Activated naive CD4-positive, alpha-beta T cell treated with anti-CD3 and anti-CD28 coated beads for 36 hours (primary cell): ENCODE measurements around the gene FGF4. TPM values are rescaled to one million over a fixed set of nuclear protein-coding genes. Genes with fewer than 3 reads are reported as not detected.

ENCODE experiments used
- CTCF ChIA-PET: fragments of 350-600 bp; sonication (Branson Sonifier 250); formaldehyde crosslinking; loops from one replicate; lab custom pipeline; 2021; ENCODE audit warnings: antibody characterized with exemption; lab: Charles Lee
- DNase-seq: peaks from one replicate; pipeline ENCODE4 v3.0.0-alpha.2; 2020
- H3K27ac Mint-ChIP-seq: one replicate; pipeline ENCODE4 v1.8.0; 2021; ENCODE audit warnings: mild to moderate bottlenecking, mixed read lengths
- H3K27me3 Mint-ChIP-seq: one replicate; pipeline ENCODE4 v1.8.0; 2021; ENCODE audit warnings: low read depth, mixed read lengths
- H3K36me3 Mint-ChIP-seq: one replicate; pipeline ENCODE4 v1.8.0; 2021; ENCODE audit warnings: low read depth, mixed read lengths
- H3K4me1 Mint-ChIP-seq: one replicate; pipeline ENCODE4 v1.8.0; 2021; ENCODE audit warnings: low read depth, mixed read lengths
- H3K4me3 Mint-ChIP-seq: one replicate; pipeline ENCODE4 v1.8.0; 2021; ENCODE audit warnings: mild to moderate bottlenecking, moderate library complexity, mixed read lengths
- H3K9me3 Mint-ChIP-seq: one replicate; pipeline ENCODE4 v1.8.0; 2021; ENCODE audit warnings: mixed read lengths
- intact Hi-C: fragments of 100-400 bp; cut with micrococcal nuclease; formaldehyde crosslinking; loops from one replicate; pipeline ENCODE4 v1.15.1; 2023
- total RNA-seq, 2 experiments: library from RNA; stranded (reverse); gene quantifications; one replicate each; pipeline ENCODE4 v1.2.3, GENCODE V29; 2021

Gene FGF4
- total RNA-seq, 2 experiments from 2014 or later: not detected

- Mint-ChIP-seq H3K9me3 (no peaks in the 10 kb centered on the region), H3K4me3 (no peak overlapping the region), H3K27ac (no peak overlapping the region), H3K36me3 (no peaks in the 10 kb centered on the region), H3K4me1 (no peaks in the 10 kb centered on the region), H3K27me3 (peaks cover 17% of the 10 kb centered on the region)
- intact Hi-C loops: no loop called here
- CTCF ChIA-PET: no interaction called here
- no peak for DNase-seq
Observed at GRCh38 chr11:69814902-69815301, 39.8 kb upstream of the FGF4 start.

GRCh38 chr11:69814411-69814810, 39.3 kb upstream of the FGF4 start:
- DNase-seq: no peak
- Mint-ChIP-seq H3K9me3 (no peaks in the 10 kb centered on the region), H3K4me1 (no peaks in the 10 kb centered on the region), H3K36me3 (no peaks in the 10 kb centered on the region), H3K27me3 (peaks cover 14% of the 10 kb centered on the region), H3K4me3 (no peak overlapping the region), H3K27ac (no peak overlapping the region)
- CTCF ChIA-PET: no interaction called here
- intact Hi-C loops: no loop called here

DNA sequence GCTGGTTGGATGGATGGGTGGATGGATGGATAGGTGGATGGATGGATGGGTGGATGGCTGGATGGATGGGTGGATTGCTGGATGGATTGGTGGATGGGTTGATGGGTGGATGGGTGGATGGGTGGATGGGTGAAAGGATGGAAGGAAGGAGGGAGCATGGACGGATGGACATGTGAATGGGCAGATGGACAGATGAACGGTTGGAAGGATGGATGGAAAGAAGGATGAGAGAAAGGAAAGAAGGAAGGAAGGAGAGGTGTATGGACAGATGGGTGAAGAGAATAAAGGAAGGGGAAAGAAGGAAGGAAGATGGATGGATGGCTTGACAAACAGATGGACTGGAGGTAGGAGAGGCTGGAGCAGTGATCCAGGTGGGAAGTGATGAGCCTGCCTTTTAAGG, 38.7 kb upstream of the FGF4 start:
- CTCF ChIA-PET: no interaction called here
- DNase-seq: no peak
- Mint-ChIP-seq H3K4me1 (no peaks in the 10 kb centered on the region), H3K27ac (no peak overlapping the region), H3K9me3 (no peaks in the 10 kb centered on the region), H3K36me3 (no peaks in the 10 kb centered on the region), H3K4me3 (no peak overlapping the region), H3K27me3 (peaks cover 14% of the 10 kb centered on the region)
- intact Hi-C loops: no loop called here

- DNase-seq: no peak
- intact Hi-C loops: no loop called here
- Mint-ChIP-seq H3K4me1 (no peaks in the 10 kb centered on the region), H3K27me3 (peaks cover 16% of the 10 kb centered on the region), H3K36me3 (no peaks in the 10 kb centered on the region), H3K9me3 (no peaks in the 10 kb centered on the region), H3K4me3 (no peak overlapping the region), H3K27ac (no peak overlapping the region)
- CTCF ChIA-PET: no interaction called here
Observed at GRCh38 chr11:69812946-69813345, 37.8 kb upstream of the FGF4 start.

GRCh38 chr11:69812256-69812655, 37.1 kb upstream of the FGF4 start:
- Mint-ChIP-seq H3K27me3 (peaks cover 16% of the 10 kb centered on the region), H3K27ac (no peak overlapping the region), H3K36me3 (no peaks in the 10 kb centered on the region), H3K9me3 (no peaks in the 10 kb centered on the region), H3K4me1 (no peaks in the 10 kb centered on the region), H3K4me3 (no peak overlapping the region)
- no peak for DNase-seq
- intact Hi-C loops: no loop called here
- CTCF ChIA-PET: no interaction called here

- intact Hi-C loops: no loop called here
- Mint-ChIP-seq H3K4me1 (no peaks in the 10 kb centered on the region), H3K4me3 (no peak overlapping the region), H3K36me3 (no peaks in the 10 kb centered on the region), H3K27ac (no peak overlapping the region), H3K9me3 (no peaks in the 10 kb centered on the region), H3K27me3 (peaks cover 11% of the 10 kb centered on the region)
- no peak for DNase-seq
- CTCF ChIA-PET: no interaction called here
Observed at GRCh38 chr11:69811431-69811830, 36.3 kb upstream of the FGF4 start.

DNA sequence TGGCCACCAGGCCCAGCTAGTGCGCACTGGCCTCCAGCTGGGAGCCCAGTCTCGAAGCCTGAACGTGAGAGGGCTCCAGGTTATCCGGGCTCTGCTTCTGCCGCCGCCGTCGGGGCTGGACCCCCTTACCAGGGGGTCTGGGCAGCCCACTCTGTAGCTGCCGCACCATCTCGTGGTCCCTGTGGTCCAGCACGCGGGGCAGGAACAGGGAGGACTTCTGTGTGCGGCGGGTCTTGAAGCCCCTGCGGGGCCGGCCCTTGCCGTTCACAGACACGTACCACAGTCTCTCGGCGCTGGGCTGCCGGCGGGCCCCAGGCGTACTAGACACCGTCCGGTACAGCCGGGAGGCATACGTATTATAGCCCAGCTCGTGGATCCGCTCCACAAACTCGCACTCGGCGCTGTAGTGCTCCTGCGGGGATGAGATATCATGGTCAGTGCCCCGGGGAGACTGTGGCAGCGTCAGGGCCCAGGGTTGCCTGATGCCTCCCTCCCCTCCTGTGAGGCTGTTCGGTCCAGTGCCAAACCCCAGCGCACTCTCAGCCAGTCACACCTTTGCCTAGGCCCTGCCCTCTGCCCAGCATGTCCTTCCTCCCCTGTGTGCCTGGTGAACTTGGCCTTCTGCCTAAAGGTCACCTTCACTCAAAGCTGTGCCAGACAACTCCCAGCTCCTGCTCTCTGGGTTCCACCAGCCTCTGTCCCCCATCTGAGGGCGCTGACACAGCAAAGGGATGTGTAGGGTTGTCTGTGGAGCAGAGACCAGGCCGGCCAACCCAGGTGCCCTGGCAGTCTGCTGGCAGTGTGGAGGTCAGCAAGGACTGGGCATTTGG, 35.4 kb upstream of the FGF4 start:
- DNase-seq: no peak
- CTCF ChIA-PET: no interaction called here
- no peaks in the 10 kb centered on the region for H3K36me3 Mint-ChIP-seq
- H3K4me1 Mint-ChIP-seq: no peaks in the 10 kb centered on the region
- intact Hi-C loops: no loop called here
- H3K27ac Mint-ChIP-seq: no peak overlapping the region
- H3K4me3 Mint-ChIP-seq: no peak overlapping the region
- peaks cover 7% of the 10 kb centered on the region for H3K27me3 Mint-ChIP-seq
- H3K9me3 Mint-ChIP-seq: no peaks in the 10 kb centered on the region

DNA sequence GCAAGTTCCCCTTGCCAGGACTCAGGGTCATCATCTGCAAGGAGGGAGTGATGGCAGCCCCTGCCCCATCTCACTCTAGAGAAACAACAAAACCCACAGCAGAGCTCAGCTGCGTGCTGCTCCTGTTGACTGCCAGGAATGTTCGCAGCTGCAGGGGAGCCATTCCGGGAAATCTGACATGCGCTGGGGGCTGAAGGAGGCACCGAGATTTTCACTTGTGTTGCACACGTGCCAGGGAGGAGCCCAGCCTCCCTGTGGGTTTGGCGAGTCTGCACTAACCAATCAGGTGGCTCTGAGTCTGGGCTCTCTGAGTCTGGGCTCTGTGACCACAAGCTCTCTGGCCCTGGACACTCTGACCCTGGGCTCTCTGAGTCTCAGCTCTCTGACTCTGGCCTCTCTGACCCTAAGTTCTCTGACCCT, 33.5 kb upstream of the FGF4 start:
- Mint-ChIP-seq H3K4me1 (no peaks in the 10 kb centered on the region), H3K9me3 (no peaks in the 10 kb centered on the region), H3K36me3 (no peaks in the 10 kb centered on the region), H3K27me3 (peaks cover 3% of the 10 kb centered on the region), H3K27ac (no peak overlapping the region), H3K4me3 (no peak overlapping the region)
- intact Hi-C loops: no loop called here
- CTCF ChIA-PET: interaction anchor here (0.6 kb wide), 1 partner anchor 747 kb away, joined by 3 read pairs; no protein-coding TSS in a partner anchor
- DNase-seq: no peak

DNA sequence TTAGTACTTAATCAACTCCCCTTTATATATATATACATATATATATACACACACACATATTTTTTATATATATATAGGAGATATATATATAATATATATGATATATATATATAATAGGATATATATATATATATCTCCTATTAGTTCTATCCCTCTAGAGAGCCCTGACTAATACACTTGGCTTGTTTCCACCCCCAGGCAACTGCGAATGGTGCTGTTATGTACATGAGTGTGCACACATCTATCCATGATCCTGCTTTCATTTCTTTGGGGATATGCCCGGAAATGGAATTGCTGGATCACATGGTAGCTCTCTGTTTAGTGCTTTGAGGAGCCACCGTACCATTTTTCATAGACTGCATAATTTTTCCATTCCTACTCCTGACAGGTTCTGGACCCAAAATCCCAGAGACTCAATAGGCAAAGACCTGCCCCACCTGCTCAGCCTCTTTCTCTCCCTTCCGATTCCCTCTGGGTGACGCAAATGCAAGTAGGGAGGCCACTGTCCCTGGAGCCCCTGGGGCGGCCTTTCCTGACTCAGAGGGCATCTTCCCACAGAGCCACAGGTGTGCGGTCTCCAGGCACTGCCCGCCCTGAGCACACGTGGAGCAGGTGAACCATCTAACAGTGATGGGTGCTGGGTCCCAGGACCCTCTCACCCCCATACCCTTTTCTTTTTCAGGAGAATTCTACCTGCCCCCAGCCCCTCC, 32.1 kb upstream of the FGF4 start:
- Mint-ChIP-seq H3K4me3 (no peak overlapping the region), H3K4me1 (no peaks in the 10 kb centered on the region), H3K36me3 (no peaks in the 10 kb centered on the region), H3K27me3 (peaks cover 3% of the 10 kb centered on the region), H3K27ac (no peak overlapping the region), H3K9me3 (no peaks in the 10 kb centered on the region)
- intact Hi-C loops: no loop called here
- no peak for DNase-seq
- CTCF ChIA-PET: no interaction called here

GRCh38 chr11:69804769-69805508, 29.8 kb upstream of the FGF4 start:
- DNase-seq: no peak
- Mint-ChIP-seq H3K27me3 (peaks cover 3% of the 10 kb centered on the region), H3K36me3 (no peaks in the 10 kb centered on the region), H3K9me3 (no peaks in the 10 kb centered on the region), H3K4me3 (no peak overlapping the region), H3K27ac (no peak overlapping the region), H3K4me1 (no peaks in the 10 kb centered on the region)
- CTCF ChIA-PET: no interaction called here
- intact Hi-C loops: loop anchor here (5.0 kb wide), 1 partner anchor 98 kb away; no protein-coding TSS in a partner anchor

GRCh38 chr11:69803604-69804218, 28.6 kb upstream of the FGF4 start:
- CTCF ChIA-PET: no interaction called here
- Mint-ChIP-seq H3K4me3 (no peak overlapping the region), H3K36me3 (no peaks in the 10 kb centered on the region), H3K27ac (no peak overlapping the region), H3K27me3 (peaks cover 3% of the 10 kb centered on the region), H3K4me1 (no peaks in the 10 kb centered on the region), H3K9me3 (no peaks in the 10 kb centered on the region)
- intact Hi-C loops: loop anchor here (5.0 kb wide), 1 partner anchor 96 kb away; no protein-coding TSS in a partner anchor
- DNase-seq: no peak

DNA sequence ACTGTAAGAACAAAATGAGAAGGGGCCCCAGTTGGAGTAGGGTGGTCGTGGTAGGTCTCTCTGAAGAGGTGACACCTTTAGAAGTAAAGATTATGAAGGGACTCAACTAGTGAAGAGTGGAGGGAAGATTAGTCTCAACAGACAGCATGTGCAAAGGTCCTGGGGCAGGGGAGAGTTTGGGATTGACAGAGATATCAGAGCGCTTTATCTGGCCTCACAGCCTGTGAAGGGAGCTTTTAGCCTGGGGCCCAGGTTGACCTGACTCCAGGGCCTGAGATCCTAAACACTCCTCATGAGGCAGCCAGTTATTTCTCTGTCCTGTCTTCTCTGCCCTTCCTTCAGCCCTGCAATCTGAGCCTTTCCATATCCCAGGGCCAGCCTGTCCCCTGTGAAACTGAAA, 27.9 kb upstream of the FGF4 start:
- no peaks in the 10 kb centered on the region for H3K9me3 Mint-ChIP-seq
- no peak for DNase-seq
- intact Hi-C loops: loop anchor here (5.0 kb wide), 1 partner anchor 96 kb away; no protein-coding TSS in a partner anchor
- CTCF ChIA-PET: no interaction called here
- H3K27ac Mint-ChIP-seq: no peak overlapping the region
- H3K4me3 Mint-ChIP-seq: no peak overlapping the region
- no peaks in the 10 kb centered on the region for H3K27me3 Mint-ChIP-seq
- no peaks in the 10 kb centered on the region for H3K4me1 Mint-ChIP-seq
- no peaks in the 10 kb centered on the region for H3K36me3 Mint-ChIP-seq
